GM12878 (cell line): ENCODE results near the gene PRDX3. TPM values are rescaled to one million over a fixed set of nuclear protein-coding genes. Genes with fewer than 3 reads are reported as not detected.

Experiments used
- BHLHE40 ChIP-seq, 2 experiments: fragments of 450-650 bp in 1 of 2; IDR thresholded peaks; 2 replicates each; pipeline ENCODE4 v1.6.1; 2011 to 2017; ENCODE audit warnings: low read depth in 2 of 2, borderline replicate concordance in 1 of 2, improper control_type of control experiment in 1 of 2, low read length in 1 of 2, mild to moderate bottlenecking in 1 of 2
- CREB1 ChIP-seq: IDR thresholded peaks from 2 replicates; pipeline ENCODE4 v1.6.1; 2012; ENCODE audit warnings: low read depth, mild to moderate bottlenecking, inconsistent platforms
- CUX1 ChIP-seq: IDR thresholded peaks from 2 replicates; pipeline ENCODE4 v1.6.1; 2012; ENCODE audit warnings: improper control_type of control experiment, low read depth, low read length; ENCODE audit not compliant: insufficient replicate concordance
- E4F1 ChIP-seq: fragments of 450-650 bp; IDR thresholded peaks from 2 replicates; pipeline ENCODE4 v1.6.1; 2018; ENCODE audit warnings: borderline replicate concordance, mild to moderate bottlenecking; ENCODE audit not compliant: partially characterized antibody
- EED ChIP-seq: sonication (generic); IDR thresholded peaks from 2 replicates; pipeline ENCODE4 v1.6.1; 2016; ENCODE audit warnings: antibody characterized with exemption, low read depth
- IKZF1 ChIP-seq: fragments of 450-650 bp; conservative IDR thresholded peaks from 2 replicates; pipeline ENCODE4 v1.6.1; 2017; ENCODE audit warnings: antibody characterized with exemption, mild to moderate bottlenecking
- MEF2A ChIP-seq: IDR thresholded peaks from 2 replicates; pipeline ENCODE4 v1.6.1; 2011; ENCODE audit warnings: low read depth, mild to moderate bottlenecking, low read length, moderate library complexity; ENCODE audit not compliant: insufficient read depth
- MXI1 ChIP-seq: fragments of 150-350 bp; IDR thresholded peaks from 2 replicates; pipeline ENCODE4 v1.6.1; 2011; ENCODE audit warnings: low read depth, mild to moderate bottlenecking, inconsistent platforms, low read length, improper control_type of control experiment
- NR2C2 ChIP-seq: IDR thresholded peaks from 2 replicates; pipeline ENCODE4 v1.6.1; 2011; ENCODE audit warnings: borderline replicate concordance, low read depth; ENCODE audit not compliant: control insufficient read depth, insufficient read length
- PAX5 ChIP-seq: IDR thresholded peaks from 2 replicates; pipeline ENCODE4 v1.6.1; 2011; ENCODE audit warnings: low read depth, low read length, borderline replicate concordance
- RUNX3 ChIP-seq: IDR thresholded peaks from 2 replicates; pipeline ENCODE4 v1.6.1; 2012; ENCODE audit warnings: low read length, inconsistent platforms
- SRF ChIP-seq, 2 experiments: IDR thresholded peaks; 2 replicates each; pipeline ENCODE4 v1.6.1; 2011; ENCODE audit warnings: low read depth in 2 of 2, low read length in 2 of 2, mild to moderate bottlenecking in 1 of 2, moderate library complexity in 1 of 2
- STAT3 ChIP-seq: IDR thresholded peaks from 2 replicates; pipeline ENCODE4 v1.6.1; 2011; ENCODE audit warnings: low read depth, low read length, improper control_type of control experiment
- SUZ12 ChIP-seq: fragments of 200-600 bp; sonication (generic); IDR thresholded peaks from one replicate; pipeline ENCODE4 v1.6.1; 2018; ENCODE audit warnings: antibody characterized with exemption, mild to moderate bottlenecking; ENCODE audit not compliant: unreplicated experiment
- TARDBP ChIP-seq: IDR thresholded peaks from 2 replicates; pipeline ENCODE4 v1.6.1; 2016; ENCODE audit warnings: borderline replicate concordance
- YBX1 ChIP-seq: fragments of 450-650 bp; IDR thresholded peaks from 2 replicates; pipeline ENCODE4 v1.6.1; 2016; ENCODE audit warnings: antibody characterized with exemption
- polyA plus RNA-seq, 11 experiments: library from polyadenylated mRNA; depleted of rRNA in 4 of 11; unstranded in 6 of 11; stranded (reverse) in 5 of 11; fragments of >200 nt; fragmentation: Nextera tagmentation in 4 of 11; fragmentation: Illumina TruSeq in 1 of 11; extraction: Ambion mirVana in 4 of 11; extraction: Trizol in 1 of 11; gene quantifications; 1 replicate in 1 of 11; 2 replicates in 10 of 11; pipeline versions ENCODE4 v1.2.1 to v1.2.3, GENCODE V29; 2011 to 2016; ENCODE audit warnings: inconsistent platforms in 2 of 11, missing spikeins in 2 of 11, low read depth in 1 of 11
- total RNA-seq, 4 experiments: library from RNA; depleted of rRNA in 3 of 4; stranded (reverse); fragments of >200 nt in 3 of 4; fragmentation: Illumina TruSeq in 1 of 4; extraction: Trizol in 1 of 4; gene quantifications; 2 replicates each; pipeline versions ENCODE4 v1.2.1 to v1.2.3, GENCODE V29; 2013 to 2021
- TF ChIP-seq, protein P1 (sequence below): IDR thresholded peaks from 2 replicates; pipeline ENCODE4 v1.6.1; 2011; ENCODE audit warnings: borderline replicate concordance, low read depth, mild to moderate bottlenecking, moderate library complexity, low read length; ENCODE audit not compliant: insufficient read depth, poor library complexity, severe bottlenecking
- TF ChIP-seq, protein P2 (sequence below): IDR thresholded peaks from 2 replicates; pipeline ENCODE4 v1.6.1; 2012; ENCODE audit warnings: low read length, inconsistent platforms

Gene PRDX3
- total and polyA plus RNA-seq, 10 of the 15 experiments (the other 5 are each of a cell fraction or from before 2014, with no cell fraction given), result 195 to 1,431 (median 398) TPM

- no peak for TF ChIP-seq E4F1
- peak; percentile 60 for TF ChIP-seq RUNX3
- TF ChIP-seq, protein P1, sequence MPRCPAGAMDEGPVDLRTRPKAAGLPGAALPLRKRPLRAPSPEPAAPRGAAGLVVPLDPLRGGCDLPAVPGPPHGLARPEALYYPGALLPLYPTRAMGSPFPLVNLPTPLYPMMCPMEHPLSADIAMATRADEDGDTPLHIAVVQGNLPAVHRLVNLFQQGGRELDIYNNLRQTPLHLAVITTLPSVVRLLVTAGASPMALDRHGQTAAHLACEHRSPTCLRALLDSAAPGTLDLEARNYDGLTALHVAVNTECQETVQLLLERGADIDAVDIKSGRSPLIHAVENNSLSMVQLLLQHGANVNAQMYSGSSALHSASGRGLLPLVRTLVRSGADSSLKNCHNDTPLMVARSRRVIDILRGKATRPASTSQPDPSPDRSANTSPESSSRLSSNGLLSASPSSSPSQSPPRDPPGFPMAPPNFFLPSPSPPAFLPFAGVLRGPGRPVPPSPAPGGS, result peak; percentile 19
- TF ChIP-seq YBX1, result no peak
- no peak for TF ChIP-seq MXI1
- no peak for TF ChIP-seq CUX1
- no peak for TF ChIP-seq CREB1
- no peak for TF ChIP-seq IKZF1
- TF ChIP-seq PAX5, result no peak
- TF ChIP-seq NR2C2, result no peak
- no peak for TF ChIP-seq MEF2A
- TF ChIP-seq, protein P2, sequence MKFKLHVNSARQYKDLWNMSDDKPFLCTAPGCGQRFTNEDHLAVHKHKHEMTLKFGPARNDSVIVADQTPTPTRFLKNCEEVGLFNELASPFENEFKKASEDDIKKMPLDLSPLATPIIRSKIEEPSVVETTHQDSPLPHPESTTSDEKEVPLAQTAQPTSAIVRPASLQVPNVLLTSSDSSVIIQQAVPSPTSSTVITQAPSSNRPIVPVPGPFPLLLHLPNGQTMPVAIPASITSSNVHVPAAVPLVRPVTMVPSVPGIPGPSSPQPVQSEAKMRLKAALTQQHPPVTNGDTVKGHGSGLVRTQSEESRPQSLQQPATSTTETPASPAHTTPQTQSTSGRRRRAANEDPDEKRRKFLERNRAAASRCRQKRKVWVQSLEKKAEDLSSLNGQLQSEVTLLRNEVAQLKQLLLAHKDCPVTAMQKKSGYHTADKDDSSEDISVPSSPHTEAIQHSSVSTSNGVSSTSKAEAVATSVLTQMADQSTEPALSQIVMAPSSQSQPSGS, result 0 out of 2 replicates have a peak, but pooled peaks have one; percentile 20
- peak; percentile 45 for TF ChIP-seq EED
- TF ChIP-seq TARDBP, result no peak
- no peak for TF ChIP-seq BHLHE40 (IDR thresholded peaks at IDR 0.05; ENCODE audit: borderline replicate concordance in 1 of 2, low read depth in 2 of 2, low read length in 1 of 2)
- no peak for TF ChIP-seq STAT3
- TF ChIP-seq SUZ12, result no peak
- TF ChIP-seq SRF (IDR thresholded peaks at IDR 0.05; ENCODE audit: low read depth in 2 of 2, low read length in 2 of 2), result no peak
These were observed 2.4 kb downstream of the PRDX3 start (continued) for GRCh38 chr10:119176166-119176565.
